ENCODE results near the gene ASCC1.
A peak's percentile ranks its signal among the peaks of the same experiment; 100 is the strongest.
"Not testable (repeated sequence)": the region's sequence is repeated elsewhere in the genome, so short reads cannot be mapped to it uniquely, and the experiment has no call there.

Gene ASCC1

GRCh38 chr10:72215611-72216549 is at the start of gene ASCC1, which contains the start of gene ANAPC16:
TSS of gene ASCC1 (minus strand) at chr10:72216276. CDS start at chr10:72213298, 2,978 bp downstream.
TSS of gene ANAPC16 (plus strand) at chr10:72216012. CDS start at chr10:72223915, 7,903 bp downstream.
- peak; percentile 94 for DNase-seq (ENCODE audit: low spot score)

GRCh38 chr10:72265508-72265907 is 49.4 kb upstream of the ASCC1 start:
- DNase-seq (ENCODE audit: low spot score), result no peak

- no peak for DNase-seq (ENCODE audit: low spot score)
These were observed 48.5 kb upstream of the ASCC1 start for GRCh38 chr10:72264536-72264935.

GRCh38 chr10:72263613-72264241 is 47.7 kb upstream of the ASCC1 start:
- peak; percentile 37 for DNase-seq (ENCODE audit: low spot score)

- DNase-seq (ENCODE audit: low spot score), result peak; percentile 30
These were observed 45.8 kb upstream of the ASCC1 start for GRCh38 chr10:72261784-72262404.

GRCh38 chr10:72260976-72261783 is 45.1 kb upstream of the ASCC1 start:
- DNase-seq (ENCODE audit: low spot score), result peak; percentile 43

- DNase-seq (ENCODE audit: low spot score), result peak; percentile 87
These were observed 44.3 kb upstream of the ASCC1 start for GRCh38 chr10:72260239-72260975.

- DNase-seq (ENCODE audit: low spot score), result no peak
These were observed 43.6 kb upstream of the ASCC1 start for GRCh38 chr10:72259491-72260238.

- DNase-seq (ENCODE audit: low spot score), result no peak
These were observed 42.5 kb upstream of the ASCC1 start for GRCh38 chr10:72258617-72259016.

GRCh38 chr10:72257051-72257892 is 41.2 kb upstream of the ASCC1 start:
- DNase-seq (ENCODE audit: low spot score), result no peak

- no peak for DNase-seq (ENCODE audit: low spot score)
These were observed 40.1 kb upstream of the ASCC1 start for GRCh38 chr10:72255977-72256729.

- DNase-seq (ENCODE audit: low spot score), result no peak
These were observed 38.9 kb upstream of the ASCC1 start for GRCh38 chr10:72254813-72255568.

GRCh38 chr10:72253578-72253977 is 37.5 kb upstream of the ASCC1 start:
- DNase-seq (ENCODE audit: low spot score), result no peak

GRCh38 chr10:72252972-72253371 is 36.9 kb upstream of the ASCC1 start:
- no peak for DNase-seq (ENCODE audit: low spot score)

GRCh38 chr10:72251635-72252034 is 35.6 kb upstream of the ASCC1 start:
- DNase-seq (ENCODE audit: low spot score), result no peak

GRCh38 chr10:72250666-72251065 is 34.6 kb upstream of the ASCC1 start:
- DNase-seq (ENCODE audit: low spot score), result no peak

GRCh38 chr10:72249176-72249862 is 33.2 kb upstream of the ASCC1 start:
- DNase-seq (ENCODE audit: low spot score), result not testable (repeated sequence)

Data from CD4-positive, alpha-beta T cell treated with Interleukin-15 for 4 hours (primary cell).